Measurements from ENCODE around the gene MDK.

MDK gene

DNA sequence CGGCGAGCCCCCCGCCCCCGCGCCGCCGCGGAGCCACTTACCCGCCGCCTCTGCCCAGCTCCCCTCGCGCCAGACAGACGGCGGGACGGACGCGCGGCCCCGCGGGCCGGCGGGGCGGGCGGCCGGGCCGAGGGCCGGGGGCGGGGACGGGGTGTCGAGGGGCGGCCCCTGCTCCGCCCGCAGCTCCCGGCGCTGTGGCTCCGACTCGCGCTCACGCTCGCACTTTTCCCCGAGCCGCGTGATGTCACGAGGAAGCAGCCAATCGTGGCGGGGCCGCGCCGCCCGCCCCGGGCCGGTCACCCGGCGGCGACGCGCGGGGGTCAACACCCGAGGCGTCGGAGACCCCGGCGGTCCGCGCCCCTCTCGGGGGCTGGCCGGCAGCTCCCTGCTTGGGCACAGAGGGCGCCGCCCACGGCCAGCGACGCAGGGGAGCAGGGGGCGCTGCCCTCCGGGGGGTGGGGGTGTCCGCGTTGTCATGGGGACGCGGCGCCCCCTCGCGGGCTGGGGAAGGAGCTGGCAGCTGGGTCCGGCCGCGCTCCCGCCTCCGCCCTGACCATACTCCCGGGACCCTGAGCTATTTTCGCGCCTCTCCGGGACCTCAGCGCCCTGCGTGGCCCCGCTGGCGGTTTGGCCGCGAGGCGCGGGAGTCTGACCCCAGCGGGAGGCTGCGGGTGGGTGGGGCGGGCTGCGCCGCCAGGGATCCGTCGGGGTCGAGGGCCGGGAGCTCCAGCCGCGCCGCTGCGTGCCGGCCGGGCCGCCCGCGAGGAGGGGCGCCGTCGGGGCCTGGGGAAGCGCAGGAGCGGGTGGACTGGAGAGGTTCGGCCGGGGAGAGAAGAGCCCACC is 10.3 kb downstream of the MDK start, which contains the start of gene CHRM4:
TSS of gene CHRM4 (minus strand) at position 199 of the 843 bp plus-strand sequence. CDS start 5,219 bp downstream, outside the sequence.
- peak; percentile 17 for ATAC-seq
- H3K4me1 Mint-ChIP-seq: peaks cover 52% of the 10 kb centered on the region
- peaks cover 67% of the 10 kb centered on the region for H3K27me3 Mint-ChIP-seq
- H3K4me3 Mint-ChIP-seq: peak within 1 kb of the TSS; percentile 79 to 94
- H3K27ac Mint-ChIP-seq: peak within 1 kb of the TSS in 1 of 2 donors; percentile 86
- H3K9me3 Mint-ChIP-seq: no peaks in the 10 kb centered on the region
- no peak for DNase-seq

DNA sequence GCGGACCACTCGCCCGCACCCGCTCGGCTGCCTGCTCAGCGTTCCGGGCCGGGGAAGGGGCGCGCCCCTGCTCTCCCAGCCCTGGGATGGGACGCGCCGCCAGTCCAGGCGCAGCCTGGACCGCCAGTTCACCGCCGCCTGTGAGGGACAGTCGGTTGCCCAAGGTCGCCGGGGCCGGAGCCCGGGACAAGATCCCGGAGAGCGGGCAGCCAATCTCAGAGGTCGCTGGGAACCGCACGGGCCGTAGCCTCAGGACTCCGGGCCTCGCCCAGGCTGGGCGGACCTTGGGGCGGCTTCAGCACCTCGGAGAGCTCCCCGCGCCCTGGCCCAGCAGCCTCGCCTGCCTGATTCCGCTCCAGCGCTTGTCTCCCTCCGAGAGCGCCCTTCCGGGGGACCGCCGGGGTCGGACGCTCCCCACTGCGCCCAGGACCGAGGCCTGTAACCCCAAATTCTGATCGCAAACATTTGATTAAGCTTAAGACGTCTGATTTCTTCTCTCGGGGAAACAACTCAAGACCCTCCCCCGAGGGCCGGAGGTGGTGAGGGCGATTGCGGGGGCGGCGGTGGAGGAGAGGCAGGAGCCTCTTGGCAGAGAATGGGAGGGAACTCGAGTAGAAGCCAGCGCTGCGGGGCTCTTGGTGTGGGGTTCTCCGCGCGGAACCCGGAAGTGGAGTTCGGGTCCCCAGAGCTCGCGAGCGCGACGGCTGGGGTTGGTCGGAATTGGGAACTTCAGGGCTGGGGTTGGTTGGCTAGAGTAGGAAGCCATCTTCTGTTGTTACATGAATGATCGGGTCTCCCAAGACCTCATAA is 11.2 kb downstream of the MDK start:
- Mint-ChIP-seq H3K4me3 (peak overlapping the region; percentile 79 to 94), H3K27me3 (peaks cover 59% of the 10 kb centered on the region), H3K27ac (peak overlapping the region in 1 of 2 donors; percentile 72), H3K4me1 (peaks cover 44% of the 10 kb centered on the region), H3K9me3 (no peaks in the 10 kb centered on the region)
- ATAC-seq (peak; percentile 76), DNase-seq (peak; percentile 81 to 84)

DNA sequence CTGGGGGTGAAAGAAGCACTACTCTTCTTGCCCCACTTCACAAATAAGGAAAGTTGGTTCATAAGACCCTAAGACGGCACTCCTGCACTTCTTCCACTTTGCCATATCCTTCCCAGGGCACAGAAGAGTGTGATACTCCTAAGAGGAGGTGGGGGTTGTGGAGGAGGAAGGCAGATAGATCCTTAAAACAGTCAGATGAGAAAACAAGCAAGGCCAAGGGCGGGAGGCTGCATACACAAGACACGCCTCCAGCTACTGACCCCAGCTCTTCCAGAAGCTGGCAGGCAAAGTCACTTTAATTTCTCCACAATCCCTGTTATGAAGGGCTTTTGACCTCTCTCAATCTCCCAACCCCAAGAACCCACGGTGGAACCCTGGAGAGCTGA is 11.8 kb downstream of the MDK start:
- no peak for ATAC-seq
- peak overlapping the region in 1 of 2 donors; percentile 72 for H3K27ac Mint-ChIP-seq
- no peak for DNase-seq
- H3K4me3 Mint-ChIP-seq: peak overlapping the region; percentile 79 to 94
- H3K4me1 Mint-ChIP-seq: peaks cover 38% of the 10 kb centered on the region
- H3K9me3 Mint-ChIP-seq: no peaks in the 10 kb centered on the region
- peaks cover 53% of the 10 kb centered on the region for H3K27me3 Mint-ChIP-seq

DNA sequence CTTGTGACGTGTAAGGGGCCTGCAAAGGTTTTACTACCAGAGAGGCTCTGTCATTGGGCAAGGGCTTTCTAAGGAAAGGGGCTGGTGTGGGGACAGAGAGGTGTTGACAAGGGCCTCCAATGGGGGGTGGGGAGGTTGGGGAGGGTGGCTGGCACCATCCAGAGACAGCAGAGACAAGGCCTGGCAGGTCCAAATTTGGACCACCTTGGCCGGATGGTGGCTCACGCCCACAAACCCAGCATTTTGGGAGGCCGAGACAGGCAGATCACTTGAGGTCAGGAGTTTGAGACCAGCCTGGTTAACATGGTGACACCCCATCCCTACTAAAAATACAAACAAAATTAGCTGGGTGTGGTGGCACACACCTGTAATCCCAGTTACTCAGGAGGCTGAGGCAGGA is 12.3 kb downstream of the MDK start:
- DNase-seq (no peak), ATAC-seq (no peak)
- no peak overlapping the region for H3K4me3 Mint-ChIP-seq
- H3K27ac Mint-ChIP-seq: peak overlapping the region in 1 of 2 donors; percentile 34
- no peaks in the 10 kb centered on the region for H3K9me3 Mint-ChIP-seq
- H3K27me3 Mint-ChIP-seq: peaks cover 47% of the 10 kb centered on the region
- H3K4me1 Mint-ChIP-seq: peaks cover 33% of the 10 kb centered on the region

DNA sequence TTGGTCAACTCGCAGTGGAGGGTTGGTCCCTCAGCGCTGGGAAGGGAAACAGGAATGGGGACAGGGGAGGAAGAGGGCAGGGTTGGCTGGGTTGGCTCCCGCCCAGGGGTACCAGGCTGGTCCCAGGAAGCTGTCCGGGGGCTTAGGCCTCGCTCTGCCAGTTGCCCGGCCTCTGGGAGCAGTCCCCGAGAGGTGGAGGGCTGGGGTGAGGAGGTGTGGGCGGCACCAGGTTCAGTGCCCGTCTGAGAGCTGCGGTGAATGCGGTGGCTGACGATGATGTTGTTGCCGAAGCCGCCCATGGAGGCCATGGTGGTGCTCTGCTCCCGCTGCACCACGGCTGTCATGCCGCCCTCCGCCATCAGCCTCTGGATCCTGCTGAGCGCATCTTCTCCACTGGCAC is 16.1 kb downstream of the MDK start:
- peaks cover 11% of the 10 kb centered on the region for H3K4me1 Mint-ChIP-seq
- no peaks in the 10 kb centered on the region for H3K9me3 Mint-ChIP-seq
- H3K27me3 Mint-ChIP-seq: peaks cover 21% of the 10 kb centered on the region
- H3K27ac Mint-ChIP-seq: no peak overlapping the region
- ATAC-seq (no peak), DNase-seq (no peak)
- no peak overlapping the region for H3K4me3 Mint-ChIP-seq

DNA sequence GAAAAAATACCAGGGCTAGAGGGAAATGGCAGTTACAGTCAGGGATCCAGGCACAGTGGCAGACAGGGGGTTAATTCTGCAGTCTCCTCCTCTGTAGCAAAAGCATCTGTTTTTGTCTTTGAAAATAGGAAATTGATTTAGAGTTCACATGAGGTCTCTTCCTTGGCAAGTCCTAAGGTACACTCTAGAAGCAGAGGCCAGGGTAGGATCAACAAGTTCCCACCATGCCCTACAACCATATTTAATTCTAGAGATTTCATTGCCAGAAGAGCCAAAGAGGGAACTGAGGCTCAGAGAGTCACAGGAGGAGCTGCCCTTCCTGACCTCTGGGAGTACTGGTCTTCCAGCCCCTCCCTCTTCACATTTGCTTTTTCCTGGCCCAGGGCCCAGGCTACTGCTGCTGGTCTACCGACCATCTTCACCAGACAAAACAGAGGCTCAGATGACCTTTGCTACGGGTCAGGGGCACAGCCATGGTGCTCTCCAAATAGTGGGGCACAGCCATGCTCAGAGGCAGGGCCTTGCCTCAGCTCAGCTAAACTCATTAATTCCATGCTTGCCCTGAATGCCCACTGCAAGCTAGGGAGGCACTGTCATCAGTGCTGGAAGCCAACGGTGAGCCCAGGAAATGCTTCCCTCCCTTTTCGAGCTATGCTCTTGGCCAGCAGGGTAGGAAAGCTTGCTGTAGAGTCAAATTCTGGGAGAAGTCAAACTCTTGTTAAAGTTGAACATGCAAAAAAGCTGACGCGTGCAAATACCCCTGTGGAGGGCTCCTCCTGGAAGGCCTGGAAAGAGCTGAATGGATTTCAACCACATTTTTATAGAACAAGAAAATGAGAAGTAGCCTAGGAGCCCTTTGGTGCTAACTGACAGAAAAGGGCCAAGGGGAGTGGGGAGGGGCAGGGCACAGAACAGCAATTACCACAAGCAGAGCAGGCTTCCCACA is 21.8 kb downstream of the MDK start:
- ATAC-seq (no peak), DNase-seq (no peak)
- Mint-ChIP-seq H3K9me3 (no peaks in the 10 kb centered on the region), H3K27me3 (no peaks in the 10 kb centered on the region), H3K4me3 (no peak overlapping the region), H3K27ac (no peak overlapping the region), H3K4me1 (no peaks in the 10 kb centered on the region)

DNA sequence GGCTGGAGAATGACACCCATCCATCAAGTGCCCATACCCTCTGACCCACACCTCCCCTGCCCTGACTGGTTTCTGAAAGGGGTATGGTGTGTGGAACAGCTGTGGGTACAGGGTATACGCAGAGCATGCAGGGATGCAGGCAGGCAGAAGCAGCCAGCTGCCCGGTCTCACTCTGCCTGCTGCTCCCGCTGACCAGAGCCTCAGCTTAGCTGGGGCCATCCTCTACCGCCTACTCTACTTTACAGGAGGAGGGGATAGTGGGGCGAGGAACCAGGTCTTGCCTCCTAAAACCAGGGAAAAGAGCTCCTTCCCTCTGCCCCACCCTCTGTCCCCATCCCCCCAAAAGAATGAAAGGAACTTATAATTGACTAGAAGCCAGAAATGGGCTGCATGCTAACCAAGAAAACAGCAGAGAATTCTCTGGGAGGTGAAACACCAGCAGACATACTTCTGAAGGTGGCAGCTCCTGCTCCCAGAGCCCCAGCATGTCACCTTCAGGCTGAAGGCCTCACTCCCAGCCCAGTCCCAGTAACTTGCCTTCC is 23.1 kb downstream of the MDK start:
- no peaks in the 10 kb centered on the region for H3K9me3 Mint-ChIP-seq
- ATAC-seq (no peak), DNase-seq (no peak)
- no peaks in the 10 kb centered on the region for H3K27me3 Mint-ChIP-seq
- H3K4me3 Mint-ChIP-seq: no peak overlapping the region
- peak overlapping the region in 1 of 2 donors; percentile 79 for H3K27ac Mint-ChIP-seq
- no peaks in the 10 kb centered on the region for H3K4me1 Mint-ChIP-seq

DNA sequence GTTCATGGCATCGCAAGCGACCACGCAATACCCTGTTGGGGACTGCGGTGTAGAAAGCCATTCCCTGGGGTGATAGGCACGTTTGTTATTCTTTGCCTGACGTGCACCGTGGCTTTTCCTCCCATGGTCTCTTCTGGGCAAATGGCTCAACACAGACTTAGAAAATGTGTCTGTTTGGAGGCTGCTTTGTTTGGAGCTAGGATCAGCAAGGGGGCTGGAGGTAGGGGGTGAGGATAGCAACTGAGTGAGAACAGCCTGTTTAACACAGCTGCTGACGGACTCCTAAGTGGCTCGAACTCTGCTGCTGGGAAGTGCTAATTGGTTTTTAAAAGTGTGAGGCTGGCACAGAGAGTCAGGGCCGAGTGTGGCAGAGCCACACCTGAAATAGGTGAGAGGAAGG is 26.2 kb downstream of the MDK start:
- H3K9me3 Mint-ChIP-seq: no peaks in the 10 kb centered on the region
- ATAC-seq (no peak), DNase-seq (no peak)
- H3K4me3 Mint-ChIP-seq: no peak overlapping the region
- no peak overlapping the region for H3K27ac Mint-ChIP-seq
- no peaks in the 10 kb centered on the region for H3K4me1 Mint-ChIP-seq
- H3K27me3 Mint-ChIP-seq: no peaks in the 10 kb centered on the region

DNA sequence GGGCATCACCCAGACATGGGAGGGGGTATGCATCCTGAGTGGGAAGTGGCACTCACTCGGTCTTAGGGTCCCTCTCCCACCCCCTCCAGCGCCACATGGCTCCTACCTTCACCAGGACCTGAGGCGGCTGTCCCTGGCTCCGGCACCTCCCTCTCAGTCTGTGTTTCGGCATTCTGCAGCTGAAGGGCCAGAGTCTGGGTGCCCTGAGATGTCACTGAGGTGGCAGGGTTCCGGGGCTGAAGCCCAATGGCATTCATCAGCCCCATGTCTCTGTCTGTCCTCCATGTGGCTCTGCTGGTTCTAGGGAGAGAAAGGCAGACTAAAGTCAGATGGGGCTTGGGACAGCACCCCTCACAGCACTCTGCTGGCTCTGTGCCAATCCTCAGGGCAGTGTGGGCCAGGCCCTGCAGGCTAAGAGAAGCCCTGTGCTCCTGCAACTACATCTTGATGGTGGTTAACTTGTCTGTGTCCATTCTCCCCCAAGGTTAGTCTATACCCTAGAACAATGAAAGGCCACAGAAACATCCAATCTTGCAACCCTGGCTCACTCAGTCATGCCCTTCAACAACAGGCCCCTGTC is 27.0 kb downstream of the MDK start:
- Mint-ChIP-seq H3K9me3 (no peaks in the 10 kb centered on the region), H3K4me1 (peaks cover under 1% of the 10 kb centered on the region), H3K27ac (no peak overlapping the region), H3K27me3 (no peaks in the 10 kb centered on the region), H3K4me3 (no peak overlapping the region)
- DNase-seq (no peak), ATAC-seq (no peak)

DNA sequence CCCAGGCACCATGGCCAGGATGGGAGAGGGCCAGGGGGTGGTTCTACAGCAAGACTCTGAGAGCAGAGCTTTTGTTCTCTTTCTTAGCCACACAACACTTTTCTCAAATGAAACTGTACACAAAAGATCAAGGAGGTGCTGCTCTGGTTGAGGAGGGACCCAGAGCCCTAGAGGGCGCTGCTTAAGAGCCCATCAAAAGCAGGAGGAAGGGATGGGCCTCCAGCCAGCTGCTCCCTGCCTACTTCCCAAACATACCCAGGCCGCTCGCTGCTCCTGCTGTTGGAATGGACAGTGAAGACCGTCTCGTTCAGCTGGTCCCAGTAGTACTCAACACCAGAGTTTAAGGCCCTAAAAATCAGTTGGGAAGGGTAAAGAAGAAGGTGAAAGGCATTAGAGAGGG is 28.6 kb downstream of the MDK start:
- H3K4me1 Mint-ChIP-seq: peaks cover 15% of the 10 kb centered on the region
- peak overlapping the region in 1 of 2 donors; percentile 89 for H3K27ac Mint-ChIP-seq
- H3K9me3 Mint-ChIP-seq: no peaks in the 10 kb centered on the region
- H3K4me3 Mint-ChIP-seq: no peak overlapping the region
- H3K27me3 Mint-ChIP-seq: no peaks in the 10 kb centered on the region
- DNase-seq: no peak
- ATAC-seq: no peak

DNA sequence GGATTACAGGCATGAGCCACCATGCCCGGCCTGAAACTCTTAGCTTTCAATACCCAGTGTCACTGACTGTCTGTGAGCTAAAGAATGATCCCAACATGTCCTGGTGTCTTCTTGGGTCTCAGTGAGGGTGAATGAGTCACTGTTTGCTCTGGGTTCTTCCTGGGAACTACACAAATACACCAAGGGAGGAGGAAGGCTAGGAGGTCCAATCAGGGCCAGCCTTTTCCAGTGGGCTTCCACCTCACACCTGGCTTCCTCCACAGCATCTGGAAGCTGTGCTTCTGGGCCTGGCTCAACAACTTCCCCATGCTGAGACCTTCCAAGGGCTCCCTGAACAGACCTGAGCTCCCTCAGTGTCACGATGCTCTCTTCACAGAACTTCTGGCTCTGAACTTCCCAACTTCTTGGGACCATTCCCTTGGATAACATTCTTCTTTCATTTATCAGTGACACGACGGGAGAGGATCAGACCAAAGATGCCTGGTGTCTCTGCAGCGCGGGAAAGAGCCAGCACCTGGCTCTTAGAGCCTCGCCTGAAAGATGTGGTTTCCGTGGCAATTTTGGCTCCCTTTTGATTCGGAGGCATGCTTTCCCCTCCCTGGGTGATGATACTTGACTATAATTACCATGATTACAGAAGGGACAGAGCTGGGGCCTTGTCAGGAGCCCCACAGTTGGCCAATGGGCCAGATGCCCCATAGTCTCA is 32.4 kb downstream of the MDK start:
- no peaks in the 10 kb centered on the region for H3K9me3 Mint-ChIP-seq
- peak overlapping the region; percentile 8 to 75 for H3K27ac Mint-ChIP-seq
- no peak overlapping the region for H3K4me3 Mint-ChIP-seq
- no peak for DNase-seq
- H3K4me1 Mint-ChIP-seq: peaks cover 33% of the 10 kb centered on the region
- ATAC-seq: no peak
- H3K27me3 Mint-ChIP-seq: no peaks in the 10 kb centered on the region

DNA sequence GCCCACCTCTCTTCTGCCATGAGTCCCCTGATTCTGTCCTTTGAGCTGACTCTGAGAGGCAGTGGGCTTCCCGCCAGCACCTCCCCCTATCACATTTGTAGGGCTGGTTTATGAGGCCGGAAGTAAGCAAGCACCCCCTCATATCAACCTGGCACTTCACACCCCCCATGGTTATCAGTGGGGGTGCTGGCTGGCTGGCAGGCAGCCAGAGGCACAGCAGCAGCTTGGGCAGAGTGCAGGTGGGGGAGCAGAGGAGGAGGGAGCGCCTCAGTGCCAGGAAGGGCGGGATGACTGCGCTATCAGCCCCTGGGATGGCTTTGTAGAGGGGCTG is 33.0 kb downstream of the MDK start:
- ATAC-seq (peak; percentile 18), DNase-seq (no peak)
- H3K27me3 Mint-ChIP-seq: no peaks in the 10 kb centered on the region
- H3K4me1 Mint-ChIP-seq: peaks cover 33% of the 10 kb centered on the region
- peak overlapping the region in 1 of 2 donors; percentile 71 for H3K27ac Mint-ChIP-seq
- H3K4me3 Mint-ChIP-seq: peak overlapping the region in 1 of 2 donors; percentile 29
- no peaks in the 10 kb centered on the region for H3K9me3 Mint-ChIP-seq

DNA sequence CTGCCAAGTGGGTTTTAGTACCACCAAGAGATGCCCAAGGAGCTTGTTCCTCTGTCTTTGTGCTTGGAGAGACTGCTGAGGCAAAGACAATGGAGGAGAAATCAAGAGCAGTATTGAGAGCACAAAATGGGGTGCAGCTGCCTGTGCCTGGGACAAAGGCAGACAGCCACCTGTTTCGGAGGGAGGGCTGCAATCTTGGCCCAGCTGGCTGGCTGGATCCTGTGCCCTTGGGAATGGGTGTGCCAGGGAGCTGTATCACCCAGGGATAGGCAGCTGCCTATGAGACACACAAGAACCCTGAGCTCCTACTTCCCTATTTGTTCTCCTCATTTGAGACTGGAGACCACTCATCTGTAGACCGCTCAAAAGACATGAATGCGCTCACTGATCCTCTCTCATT is 33.4 kb downstream of the MDK start:
- ATAC-seq: no peak
- H3K4me1 Mint-ChIP-seq: peaks cover 33% of the 10 kb centered on the region
- no peak overlapping the region for H3K27ac Mint-ChIP-seq
- no peaks in the 10 kb centered on the region for H3K9me3 Mint-ChIP-seq
- H3K27me3 Mint-ChIP-seq: no peaks in the 10 kb centered on the region
- DNase-seq: no peak
- no peak overlapping the region for H3K4me3 Mint-ChIP-seq

DNA sequence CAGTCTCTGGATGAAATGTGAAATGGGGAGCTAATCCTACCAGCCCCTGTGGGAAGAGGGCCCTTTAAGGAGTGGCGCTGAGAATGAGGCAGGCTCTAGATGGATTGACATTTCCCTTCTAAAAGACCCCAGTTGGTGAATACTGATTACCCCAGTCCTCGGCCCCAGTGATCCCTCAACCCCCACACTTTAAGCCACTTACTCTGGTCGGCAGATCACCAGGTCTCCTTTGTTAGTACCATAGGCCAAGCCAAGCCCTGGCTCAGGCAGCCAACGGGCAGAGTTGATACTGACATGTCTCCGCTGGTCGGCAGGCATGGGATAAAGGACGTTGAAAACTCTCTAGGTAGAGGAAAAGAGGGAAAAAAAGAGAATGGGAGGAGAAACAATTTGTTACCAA is 36.2 kb downstream of the MDK start:
- DNase-seq: no peak
- Mint-ChIP-seq H3K27ac (no peak overlapping the region), H3K27me3 (no peaks in the 10 kb centered on the region), H3K9me3 (no peaks in the 10 kb centered on the region), H3K4me1 (peaks cover 40% of the 10 kb centered on the region), H3K4me3 (no peak overlapping the region)
- no peak for ATAC-seq

Measured in stimulated activated naive CD8-positive, alpha-beta T cell treated with anti-CD3 and anti-CD28 coated beads, Interleukin-15, amount 100 ng/mL, for 72 hours (primary cell).